Stimulated activated naive CD8-positive, alpha-beta T cell treated with anti-CD3 and anti-CD28 coated beads, Interleukin-15, Interleukin-2, amounts not matched to agents 100 ng/mL and 50 ng/mL, for 24 hours (primary cell): ENCODE data around the gene FSTL4.

ENCODE experiments used
- H3K27ac Mint-ChIP-seq: one replicate; pipeline ENCODE4 v1.8.0; 2021; ENCODE audit warnings: mild to moderate bottlenecking, mixed read lengths
- H3K27me3 Mint-ChIP-seq: one replicate; pipeline ENCODE4 v1.8.0; 2021; ENCODE audit warnings: mixed read lengths
- H3K36me3 Mint-ChIP-seq: one replicate; pipeline ENCODE4 v1.8.0; 2021; ENCODE audit warnings: low read depth, mixed read lengths
- H3K4me1 Mint-ChIP-seq: one replicate; pipeline ENCODE4 v1.8.0; 2021; ENCODE audit warnings: low read depth, mixed read lengths
- H3K4me3 Mint-ChIP-seq: one replicate; pipeline ENCODE4 v1.8.0; 2021; ENCODE audit warnings: mild to moderate bottlenecking, mixed read lengths
- H3K9me3 Mint-ChIP-seq: one replicate; pipeline ENCODE4 v1.8.0; 2021; ENCODE audit warnings: mixed read lengths

The FSTL4 gene

DNA sequence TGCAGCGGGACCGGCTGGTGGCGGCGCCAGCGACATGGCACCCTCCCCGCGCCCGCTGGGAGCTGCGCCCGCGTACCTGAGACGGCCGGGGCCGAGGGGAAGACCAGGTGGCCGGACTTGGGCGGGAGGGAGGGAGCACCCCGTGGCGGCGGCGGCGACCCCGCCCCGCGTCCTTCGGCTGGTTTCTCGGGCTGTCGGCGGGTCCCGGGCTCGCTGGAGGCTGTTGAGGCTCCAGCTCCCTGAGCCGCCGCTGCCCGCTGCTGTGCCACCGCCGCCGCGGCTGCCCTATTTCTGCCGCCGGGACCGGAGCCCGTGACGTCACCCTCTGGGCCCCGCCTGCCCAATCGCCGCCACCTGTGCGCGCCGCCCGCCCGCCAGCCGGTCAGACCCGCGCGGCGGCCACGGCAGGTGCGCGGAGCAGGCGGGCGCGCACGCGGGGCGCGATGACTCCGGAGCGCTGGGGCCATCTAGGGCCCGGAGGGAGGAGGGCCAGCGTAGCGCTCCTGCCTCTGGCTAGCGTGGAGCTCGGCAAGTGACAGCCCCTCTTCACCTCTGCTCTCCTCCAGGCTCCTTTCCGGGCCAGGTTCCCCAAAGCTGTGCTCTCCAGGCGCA lies at the start of gene FSTL4:
TSS of gene FSTL4 (minus strand) at position 293 of the 612 bp plus-strand sequence.
- peaks cover 9% of the 10 kb centered on the region for H3K4me1 Mint-ChIP-seq
- H3K9me3 Mint-ChIP-seq, result no peaks in the 10 kb centered on the region
- H3K36me3 Mint-ChIP-seq, result no peaks in the 10 kb centered on the region
- peak within 1 kb of the TSS; percentile 71 for H3K4me3 Mint-ChIP-seq
- H3K27ac Mint-ChIP-seq, result no peak within 1 kb of the TSS
- H3K27me3 Mint-ChIP-seq, result peaks cover 64% of the 10 kb centered on the region

DNA sequence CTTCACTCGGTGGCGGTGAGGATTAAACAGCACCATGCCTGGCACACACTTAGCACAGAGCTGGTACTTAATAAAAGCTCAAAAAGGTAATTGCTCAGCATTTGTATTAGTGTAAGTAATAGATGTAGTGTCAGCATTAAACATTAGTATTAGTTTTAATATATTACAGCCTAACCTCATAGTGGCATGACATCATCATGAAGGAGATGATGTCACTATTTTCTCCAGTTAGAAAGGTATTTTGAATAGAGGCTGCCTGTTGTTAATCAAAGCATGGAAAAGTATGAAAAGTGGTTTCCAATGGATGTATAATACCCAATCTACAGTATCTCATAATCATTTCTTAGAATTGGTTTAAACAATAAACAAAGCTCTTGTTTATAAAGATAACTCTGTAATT lies 49.0 kb upstream of the FSTL4 start:
- Mint-ChIP-seq H3K27ac (no peak overlapping the region), H3K36me3 (no peaks in the 10 kb centered on the region), H3K4me3 (no peak overlapping the region), H3K4me1 (no peaks in the 10 kb centered on the region), H3K27me3 (peaks cover 9% of the 10 kb centered on the region), H3K9me3 (no peaks in the 10 kb centered on the region)

DNA sequence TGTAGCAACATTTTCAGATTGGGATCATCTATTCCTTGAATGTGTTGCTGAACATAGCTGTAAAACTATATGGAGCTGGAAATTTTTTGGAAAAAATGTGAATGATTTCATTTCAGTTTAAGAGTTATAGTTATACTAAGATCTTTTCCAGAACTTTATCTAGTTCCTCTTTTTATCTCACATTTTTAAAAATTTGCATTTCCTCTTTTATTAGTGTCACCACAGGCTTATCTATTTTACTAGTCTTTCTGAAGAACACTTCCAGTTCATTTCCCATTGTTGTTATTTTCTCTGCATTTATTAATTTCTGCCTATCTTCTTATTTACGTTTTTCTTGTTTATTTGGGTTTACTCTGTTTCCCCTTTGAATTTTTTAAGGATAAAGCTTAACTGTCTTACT lies 46.0 kb upstream of the FSTL4 start:
- H3K36me3 Mint-ChIP-seq, result no peaks in the 10 kb centered on the region
- H3K4me3 Mint-ChIP-seq, result no peak overlapping the region
- H3K4me1 Mint-ChIP-seq, result no peaks in the 10 kb centered on the region
- no peaks in the 10 kb centered on the region for H3K9me3 Mint-ChIP-seq
- no peak overlapping the region for H3K27ac Mint-ChIP-seq
- peaks cover 6% of the 10 kb centered on the region for H3K27me3 Mint-ChIP-seq

DNA sequence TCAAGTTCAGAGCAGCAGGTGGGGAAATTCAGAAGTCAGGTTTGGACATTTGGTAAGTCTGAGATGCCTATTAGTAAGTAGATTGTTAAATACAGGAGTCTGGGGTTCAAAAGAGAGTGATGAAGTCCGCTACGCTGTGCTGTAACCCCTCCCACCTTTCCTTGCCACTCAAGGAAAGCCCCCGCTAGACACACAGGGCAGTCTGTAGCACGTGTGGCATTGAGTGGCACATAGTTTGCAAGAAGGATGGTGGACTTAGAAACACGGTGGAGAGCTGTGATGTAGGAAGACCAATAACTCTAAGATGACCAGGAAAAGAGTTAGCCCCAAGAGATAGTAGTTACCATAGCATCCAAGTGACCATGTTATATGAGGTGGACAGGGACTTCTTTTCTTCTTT lies 44.7 kb upstream of the FSTL4 start:
- no peak overlapping the region for H3K4me3 Mint-ChIP-seq

DNA sequence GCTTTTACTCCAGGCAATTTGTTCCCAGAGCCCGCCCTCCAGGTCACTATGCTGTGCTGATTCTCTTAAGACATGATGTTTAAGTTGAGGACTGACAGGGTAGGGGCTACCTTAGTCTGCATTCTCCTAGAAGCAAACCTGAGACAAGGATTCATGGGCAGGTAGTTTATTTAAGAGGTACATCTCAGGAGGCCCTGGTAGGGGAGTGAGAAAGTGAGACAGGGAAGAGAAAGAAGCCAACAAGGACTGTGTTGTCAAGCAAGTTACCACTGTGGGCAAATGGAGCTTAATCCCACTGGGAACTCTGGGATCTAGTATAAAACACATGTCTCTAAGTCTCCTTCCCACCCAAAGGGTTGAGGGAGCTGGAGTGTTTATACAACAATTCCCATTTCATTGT lies 43.6 kb upstream of the FSTL4 start:
- Mint-ChIP-seq H3K36me3 (no peaks in the 10 kb centered on the region), H3K4me1 (no peaks in the 10 kb centered on the region), H3K4me3 (no peak overlapping the region)

More for the DNA sequence above, 44.7 kb upstream of the FSTL4 start:
- Mint-ChIP-seq H3K4me1 (no peaks in the 10 kb centered on the region), H3K27ac (no peak overlapping the region), H3K36me3 (no peaks in the 10 kb centered on the region), H3K27me3 (peaks cover 3% of the 10 kb centered on the region), H3K9me3 (no peaks in the 10 kb centered on the region)

DNA sequence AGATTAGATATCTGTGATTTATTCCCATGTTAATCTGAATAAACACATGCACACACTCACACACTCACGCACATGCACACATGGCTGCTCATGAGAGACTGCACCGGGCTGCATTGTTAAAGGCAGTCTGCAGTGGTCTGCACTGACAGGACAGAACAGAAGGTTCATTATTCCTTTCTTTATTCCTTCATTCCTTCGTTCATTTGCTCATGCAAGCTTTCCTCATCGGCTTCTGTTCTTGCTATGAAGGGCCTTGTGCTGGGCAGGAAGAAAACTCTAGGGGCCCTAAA lies 41.4 kb upstream of the FSTL4 start:
- Mint-ChIP-seq H3K36me3 (no peaks in the 10 kb centered on the region), H3K27ac (no peak overlapping the region), H3K9me3 (no peaks in the 10 kb centered on the region), H3K4me1 (no peaks in the 10 kb centered on the region), H3K27me3 (peaks cover 10% of the 10 kb centered on the region), H3K4me3 (no peak overlapping the region)

More for the DNA sequence above, 43.6 kb upstream of the FSTL4 start:
- Mint-ChIP-seq H3K27me3 (peaks cover 3% of the 10 kb centered on the region), H3K9me3 (no peaks in the 10 kb centered on the region), H3K27ac (no peak overlapping the region)

DNA sequence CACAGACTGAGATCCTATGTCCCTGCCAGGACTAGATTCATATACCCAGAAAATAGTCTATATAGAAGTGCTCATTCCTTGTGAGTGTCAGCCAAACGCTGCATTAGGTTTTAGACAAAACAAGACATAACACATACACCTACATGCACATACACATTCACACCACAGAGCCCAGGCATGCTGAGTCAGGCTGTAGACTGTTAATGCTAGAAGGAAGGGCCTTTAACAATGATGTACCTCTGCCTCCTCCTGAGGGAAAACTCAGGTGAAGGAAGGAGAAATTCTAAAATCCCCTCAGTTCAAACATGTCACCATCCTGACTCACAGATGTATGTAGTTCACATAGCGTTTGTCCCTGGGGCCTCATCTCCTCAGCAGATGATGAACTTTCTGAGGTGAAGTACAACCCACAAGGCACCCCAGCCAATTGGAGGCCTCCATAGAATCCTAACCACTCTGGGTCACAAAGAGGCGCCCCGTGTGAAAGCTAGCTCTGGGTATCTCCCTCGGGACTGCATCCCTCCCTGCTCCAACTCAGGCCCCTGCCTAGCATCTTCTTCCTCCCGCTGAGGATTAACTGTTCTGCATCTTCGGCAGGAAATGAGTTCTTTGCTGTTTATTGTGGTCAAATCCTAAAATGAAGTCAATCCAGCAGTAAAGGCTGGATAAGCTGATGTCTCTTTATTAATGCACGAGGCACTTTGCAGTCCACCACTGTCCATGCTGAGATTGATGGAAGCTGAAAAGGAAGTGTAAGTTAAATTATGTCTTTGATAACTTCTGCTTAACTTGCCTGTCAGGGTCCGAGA lies 40.8 kb upstream of the FSTL4 start:
- peaks cover 13% of the 10 kb centered on the region for H3K27me3 Mint-ChIP-seq
- H3K4me3 Mint-ChIP-seq, result no peak overlapping the region
- no peaks in the 10 kb centered on the region for H3K9me3 Mint-ChIP-seq
- no peaks in the 10 kb centered on the region for H3K36me3 Mint-ChIP-seq
- H3K4me1 Mint-ChIP-seq, result no peaks in the 10 kb centered on the region
- no peak overlapping the region for H3K27ac Mint-ChIP-seq

DNA sequence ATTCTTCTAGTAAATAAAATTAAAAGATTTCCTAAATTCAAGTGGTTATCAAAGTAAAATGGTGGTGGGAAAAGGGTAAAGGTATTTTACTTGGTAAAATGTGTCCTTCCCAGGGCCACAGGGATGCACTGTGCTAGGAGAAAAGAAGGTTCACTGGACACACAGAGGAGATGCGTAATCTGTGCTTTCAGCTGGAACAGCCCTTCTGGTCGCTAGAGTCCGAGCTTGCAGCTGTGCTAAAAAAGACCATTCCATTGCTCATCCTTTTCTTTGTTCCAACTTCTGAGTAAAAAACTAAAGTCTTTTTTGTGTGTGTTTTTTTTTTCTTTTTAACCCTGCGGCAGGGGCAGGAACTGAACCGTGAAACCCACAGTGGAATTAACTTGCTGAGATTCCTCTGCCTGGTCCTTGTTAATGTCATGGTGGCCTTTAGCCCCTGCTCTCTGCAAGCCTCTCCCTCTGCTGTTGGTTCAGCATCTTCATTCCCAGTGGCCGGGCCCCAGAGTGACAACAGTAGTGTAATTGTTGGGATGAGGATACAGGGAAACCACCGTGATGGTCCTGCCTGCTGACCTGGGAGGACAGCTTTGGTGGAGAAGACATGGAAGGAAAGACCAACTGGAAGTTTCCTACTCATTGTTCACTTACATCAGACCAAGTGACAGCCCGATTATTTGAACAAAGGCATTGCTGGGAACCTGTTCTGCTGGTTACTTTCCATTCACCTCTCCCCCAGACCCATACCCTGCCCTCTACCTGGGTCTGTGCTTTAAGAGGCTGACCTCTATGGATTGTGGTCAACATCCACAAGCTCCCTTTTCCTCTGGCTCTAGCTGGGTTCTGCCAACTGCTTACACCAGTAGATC lies 31.9 kb upstream of the FSTL4 start:
- no peak overlapping the region for H3K4me3 Mint-ChIP-seq
- H3K4me1 Mint-ChIP-seq, result no peaks in the 10 kb centered on the region
- H3K36me3 Mint-ChIP-seq, result no peaks in the 10 kb centered on the region
- no peaks in the 10 kb centered on the region for H3K9me3 Mint-ChIP-seq
- peaks cover 29% of the 10 kb centered on the region for H3K27me3 Mint-ChIP-seq
- H3K27ac Mint-ChIP-seq, result no peak overlapping the region

DNA sequence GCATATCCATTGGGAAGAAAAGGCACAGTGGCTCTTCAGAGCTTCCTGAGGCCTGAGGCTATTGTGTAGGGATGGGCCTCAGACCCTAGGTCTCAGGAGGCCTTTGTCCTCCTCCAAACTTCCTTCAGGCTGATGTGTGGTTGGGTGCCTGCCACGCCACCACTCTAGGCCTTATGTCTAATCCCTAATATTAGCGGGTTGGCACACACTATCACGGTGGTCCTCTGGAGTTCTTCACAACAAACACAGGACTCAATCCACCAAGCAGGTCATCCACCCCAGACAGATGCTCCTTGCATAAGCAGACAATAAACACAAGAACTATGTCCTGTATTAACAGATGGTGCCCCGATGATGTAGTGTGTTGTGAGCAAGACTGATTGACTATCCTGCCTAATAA lies 31.0 kb upstream of the FSTL4 start:
- Mint-ChIP-seq H3K4me3 (no peak overlapping the region), H3K36me3 (no peaks in the 10 kb centered on the region), H3K27me3 (peaks cover 26% of the 10 kb centered on the region), H3K9me3 (no peaks in the 10 kb centered on the region), H3K27ac (no peak overlapping the region), H3K4me1 (no peaks in the 10 kb centered on the region)

DNA sequence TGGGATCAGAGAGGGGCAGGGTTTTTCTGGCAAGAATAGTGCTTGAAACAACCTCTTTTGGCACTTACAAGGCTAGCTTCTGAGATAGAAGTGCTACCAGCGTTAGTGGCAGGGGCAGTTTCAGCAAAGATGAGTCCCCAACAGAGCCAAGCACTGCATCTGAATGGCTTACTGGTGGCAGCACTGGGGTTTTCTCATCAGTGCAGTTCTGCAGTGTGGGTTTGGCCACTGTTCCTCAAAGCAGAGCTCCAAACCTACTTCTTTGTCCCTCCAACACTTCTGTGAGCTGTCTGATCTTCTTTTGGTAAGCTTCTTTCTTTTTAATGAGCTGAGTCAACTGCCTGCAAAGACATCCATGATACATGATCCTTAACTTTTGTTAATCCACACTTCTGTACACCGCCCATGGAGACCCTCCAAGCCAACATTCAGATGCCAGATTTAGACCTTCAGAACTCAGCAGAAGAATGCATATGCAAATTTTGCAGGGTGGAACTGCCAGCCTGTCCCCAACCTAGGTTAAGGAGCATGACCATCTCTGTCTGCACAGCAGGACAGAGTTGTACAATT lies 29.9 kb upstream of the FSTL4 start:
- Mint-ChIP-seq H3K9me3 (no peaks in the 10 kb centered on the region), H3K4me3 (no peak overlapping the region), H3K4me1 (no peaks in the 10 kb centered on the region), H3K36me3 (no peaks in the 10 kb centered on the region), H3K27ac (no peak overlapping the region), H3K27me3 (peaks cover 31% of the 10 kb centered on the region)

DNA sequence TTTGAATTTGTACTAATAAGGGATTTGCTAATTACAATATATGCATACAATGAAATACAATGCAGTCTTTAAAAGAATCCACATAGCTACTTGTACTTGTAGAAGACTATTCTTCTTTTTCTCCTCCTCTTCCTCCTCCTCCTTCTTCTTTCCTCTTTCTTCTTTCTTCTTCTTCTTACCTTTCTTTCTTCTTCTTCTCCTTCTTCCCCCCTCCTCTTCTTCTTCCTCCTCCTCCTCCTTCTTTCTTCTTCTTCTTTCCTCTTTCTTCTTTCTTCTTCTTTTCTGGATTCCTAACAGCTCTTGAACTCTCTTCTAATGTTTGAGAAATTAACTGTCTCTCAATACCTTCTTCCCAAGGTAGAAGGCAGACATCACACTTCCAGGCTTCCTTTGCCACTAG lies 29.3 kb upstream of the FSTL4 start:
- Mint-ChIP-seq H3K9me3 (no peaks in the 10 kb centered on the region), H3K27me3 (peaks cover 31% of the 10 kb centered on the region), H3K27ac (no peak overlapping the region), H3K4me1 (no peaks in the 10 kb centered on the region), H3K36me3 (no peaks in the 10 kb centered on the region), H3K4me3 (no peak overlapping the region)

DNA sequence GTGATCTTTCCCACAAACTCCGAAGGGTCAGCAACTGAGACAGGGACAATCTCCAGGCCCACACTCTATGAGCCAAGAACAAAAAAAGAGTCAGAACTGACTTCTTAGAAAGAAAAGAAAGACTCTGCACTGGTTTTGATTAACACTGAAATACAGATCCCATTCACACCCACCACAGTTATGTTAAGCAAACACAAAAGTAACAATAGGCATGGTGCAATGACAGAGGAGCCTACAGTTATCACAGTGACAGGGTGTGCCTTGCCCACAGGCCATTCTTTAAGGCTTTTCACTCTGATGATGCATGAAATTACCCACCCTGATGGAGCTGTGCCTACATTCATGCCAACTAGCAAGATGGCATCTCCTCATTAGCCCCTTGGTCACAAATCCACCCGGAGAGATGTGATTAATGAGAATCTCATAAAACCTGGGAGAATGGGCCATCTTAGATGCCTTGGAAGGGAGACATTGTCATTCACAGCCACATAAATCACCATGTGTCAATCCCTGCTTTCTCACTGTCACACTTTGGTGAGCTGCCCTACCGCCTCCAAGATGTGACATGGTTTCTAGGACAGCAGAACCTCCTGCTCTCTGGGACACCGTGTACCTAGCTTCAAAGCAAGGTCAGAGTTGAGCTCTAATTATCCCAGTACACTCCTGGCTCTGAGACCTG lies 27.6 kb upstream of the FSTL4 start:
- H3K9me3 Mint-ChIP-seq, result no peaks in the 10 kb centered on the region
- H3K36me3 Mint-ChIP-seq, result no peaks in the 10 kb centered on the region
- H3K4me1 Mint-ChIP-seq, result no peaks in the 10 kb centered on the region
- H3K27me3 Mint-ChIP-seq, result peaks cover 25% of the 10 kb centered on the region
- H3K4me3 Mint-ChIP-seq, result no peak overlapping the region
- no peak overlapping the region for H3K27ac Mint-ChIP-seq

DNA sequence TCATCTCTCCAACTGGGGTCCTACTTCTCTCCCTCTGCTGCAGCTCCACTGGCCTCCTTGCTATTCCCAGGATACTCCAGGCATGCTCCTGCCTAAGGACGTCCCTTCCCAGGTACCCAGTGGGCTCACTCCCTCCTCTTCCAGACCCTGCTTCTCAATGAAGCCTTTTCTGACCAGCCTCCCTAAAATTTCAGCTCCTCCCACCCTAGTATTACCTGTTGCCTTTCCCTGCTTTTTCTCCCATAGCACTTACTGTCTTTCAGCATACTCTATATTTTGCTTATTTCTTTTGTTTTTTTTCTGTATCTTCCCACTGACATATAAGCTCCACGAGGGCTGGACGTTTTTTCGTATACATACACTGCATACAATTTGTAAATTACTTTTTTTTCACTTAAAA lies 26.1 kb upstream of the FSTL4 start:
- H3K4me1 Mint-ChIP-seq, result no peaks in the 10 kb centered on the region

DNA sequence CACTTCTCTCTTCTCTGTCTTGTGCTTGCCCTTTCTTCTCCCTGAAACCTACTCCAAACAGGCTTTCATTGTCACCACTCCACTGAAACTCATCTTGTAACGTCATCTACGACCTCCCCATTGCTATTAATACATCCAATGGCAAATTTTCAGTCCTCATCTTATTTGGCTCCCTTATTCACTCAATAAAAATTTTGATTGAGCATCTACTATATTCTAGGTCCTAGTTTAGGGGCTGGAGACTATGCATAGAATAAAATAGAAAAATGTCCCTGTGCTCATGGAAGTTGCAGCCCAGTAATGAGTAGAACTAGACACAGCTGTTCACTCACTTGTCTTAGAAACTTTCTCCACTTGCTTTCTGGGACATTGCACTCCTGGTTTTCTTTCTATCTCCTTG lies 24.9 kb upstream of the FSTL4 start:
- H3K27me3 Mint-ChIP-seq, result peaks cover 35% of the 10 kb centered on the region
- no peaks in the 10 kb centered on the region for H3K36me3 Mint-ChIP-seq
- no peak overlapping the region for H3K4me3 Mint-ChIP-seq
- H3K27ac Mint-ChIP-seq, result no peak overlapping the region
- H3K9me3 Mint-ChIP-seq, result peaks cover 6% of the 10 kb centered on the region
- H3K4me1 Mint-ChIP-seq, result no peaks in the 10 kb centered on the region

More for the DNA sequence above, 26.1 kb upstream of the FSTL4 start:
- Mint-ChIP-seq H3K4me3 (no peak overlapping the region), H3K9me3 (peaks cover 3% of the 10 kb centered on the region), H3K27ac (no peak overlapping the region), H3K27me3 (peaks cover 25% of the 10 kb centered on the region), H3K36me3 (no peaks in the 10 kb centered on the region)
